Duodenal mucosa (tissue), 2 donors: ENCODE data around the gene KRTAP12-3.

Source experiments
- H3K27ac ChIP-seq: one replicate; pipeline ENCODE4 v1.7.0; 2013; ENCODE audit warnings: low read depth, low read length
- H3K27me3 ChIP-seq, 2 donors: one replicate each; pipeline ENCODE4 v1.7.0; 2013; ENCODE audit warnings: low read length in 2 of 2, control low read depth in 1 of 2; ENCODE audit not compliant: insufficient read depth in 2 of 2, control insufficient read depth in 1 of 2
- H3K36me3 ChIP-seq, 2 donors: one replicate each; pipeline ENCODE4 v1.7.0; 2013; ENCODE audit warnings: low read length in 2 of 2, control low read depth in 1 of 2; ENCODE audit not compliant: insufficient read depth in 2 of 2, control insufficient read depth in 1 of 2
- H3K4me1 ChIP-seq, 2 donors: one replicate each; pipeline ENCODE4 v1.7.0; 2013; ENCODE audit warnings: low read length in 2 of 2, control low read depth in 1 of 2; ENCODE audit not compliant: insufficient read depth in 2 of 2, control insufficient read depth in 1 of 2
- H3K4me3 ChIP-seq, 2 donors: one replicate each; pipeline ENCODE4 v1.7.0; 2013; ENCODE audit warnings: low read length in 2 of 2, low read depth in 1 of 2
- H3K9ac ChIP-seq, 2 donors: one replicate each; pipeline ENCODE4 v1.7.0; 2013; ENCODE audit warnings: low read length in 2 of 2, low read depth in 1 of 2
- H3K9me3 ChIP-seq, 2 donors: one replicate each; pipeline ENCODE4 v1.7.0; 2013; ENCODE audit warnings: low read length in 2 of 2, control low read depth in 1 of 2; ENCODE audit not compliant: control insufficient read depth in 1 of 2

Gene KRTAP12-3

DNA sequence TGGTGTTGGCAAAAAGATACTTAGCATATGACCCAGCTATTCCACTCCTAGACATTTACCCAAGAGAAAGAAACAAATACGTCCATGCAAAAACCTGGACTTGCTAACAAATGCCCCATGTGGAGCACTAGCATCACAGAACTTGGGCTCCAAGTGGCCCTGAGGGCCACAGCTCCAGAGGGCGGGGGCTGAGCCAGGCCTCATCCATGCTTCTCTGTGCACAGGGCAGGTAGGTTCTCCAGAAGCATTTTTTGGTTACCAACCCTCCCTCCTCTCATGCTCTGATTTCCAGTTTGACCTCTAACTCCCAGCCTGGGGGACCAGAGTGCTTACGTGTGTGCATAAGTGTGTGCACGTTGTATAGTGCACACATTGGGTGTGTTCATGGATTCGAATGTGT is 7.0 kb downstream of the KRTAP12-3 start:
- Histone ChIP-seq H3K27ac (no peak overlapping the region), H3K27me3 (peaks cover 0 to 3% of the 10 kb centered on the region in 2 donors), H3K4me3 (no peak overlapping the region), H3K9me3 (no peaks in the 10 kb centered on the region), H3K9ac (no peak overlapping the region), H3K36me3 (no peaks in the 10 kb centered on the region), H3K4me1 (no peaks in the 10 kb centered on the region)

- Histone ChIP-seq H3K27me3 (peaks cover 0 to 3% of the 10 kb centered on the region in 2 donors), H3K4me1 (no peaks in the 10 kb centered on the region), H3K9ac (no peak within 1 kb of the TSS), H3K4me3 (no peak within 1 kb of the TSS), H3K9me3 (peaks cover 0 to 5% of the 10 kb centered on the region in 2 donors), H3K36me3 (no peaks in the 10 kb centered on the region), H3K27ac (no peak within 1 kb of the TSS)
Measured at GRCh38 chr21:44666401-44667320, 8.9 kb downstream of the KRTAP12-3 start, which contains the start of gene KRTAP12-2. TSS of gene KRTAP12-2 (minus strand) at chr21:44666927. CDS start at chr21:44666886, 41 bp downstream.

DNA sequence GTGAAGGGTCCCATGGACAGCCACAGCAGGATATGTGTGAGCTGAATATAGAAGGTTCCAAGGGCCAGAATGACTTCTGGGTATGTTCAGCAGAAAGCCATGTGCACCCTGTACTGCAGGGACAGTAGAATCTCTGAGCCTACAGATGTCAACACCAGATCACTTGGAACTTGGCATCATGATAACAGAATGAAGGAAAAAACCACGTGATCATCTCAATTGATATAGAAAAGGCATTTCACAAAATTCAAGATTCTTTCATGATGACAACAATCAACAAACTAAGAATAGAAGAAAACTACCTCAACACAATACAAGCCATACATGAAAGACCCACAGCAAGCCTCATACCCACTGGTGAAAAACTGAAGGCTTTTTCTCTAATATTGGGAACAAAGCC is 9.9 kb downstream of the KRTAP12-3 start:
- Histone ChIP-seq H3K9me3 (peaks cover 1 to 11% of the 10 kb centered on the region in 2 donors), H3K4me1 (no peaks in the 10 kb centered on the region), H3K4me3 (no peak overlapping the region), H3K36me3 (no peaks in the 10 kb centered on the region), H3K9ac (no peak overlapping the region), H3K27ac (no peak overlapping the region), H3K27me3 (peaks cover 0 to 3% of the 10 kb centered on the region in 2 donors)

DNA sequence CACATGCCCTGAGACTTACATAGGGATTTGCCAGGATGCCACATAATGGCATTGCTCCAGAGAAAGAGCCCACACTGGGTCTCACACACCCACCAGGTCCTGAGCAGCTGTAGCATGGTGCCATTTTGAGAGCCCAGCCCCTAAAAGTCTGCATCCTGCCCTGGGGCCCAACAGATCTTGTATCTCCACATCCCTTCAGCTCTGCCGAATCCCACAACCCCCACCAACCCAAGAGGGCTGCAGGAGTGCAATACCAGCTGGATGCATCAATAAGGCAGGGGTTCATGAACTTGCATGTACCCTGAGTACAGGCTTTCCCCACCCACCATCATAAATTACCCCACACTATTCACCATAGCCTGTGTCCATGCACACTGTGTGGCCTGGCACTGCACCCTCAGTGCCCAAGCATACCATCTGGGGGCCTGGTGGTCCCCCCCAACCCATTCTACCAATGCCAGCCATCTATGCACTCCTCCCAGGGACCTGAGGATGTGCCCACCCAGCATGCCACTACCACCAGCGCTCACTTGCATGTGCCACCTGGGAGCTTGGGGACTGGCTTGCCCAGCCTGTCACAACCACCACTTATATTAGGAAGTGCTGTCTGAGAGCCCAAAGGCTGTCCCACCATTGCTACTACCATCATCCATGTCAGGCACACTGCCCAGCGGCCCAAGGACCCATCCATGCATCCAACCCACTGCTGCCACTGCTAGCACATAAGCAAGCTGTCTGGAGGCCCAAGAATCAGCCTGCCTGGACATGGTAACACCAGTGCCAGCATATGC is 13.1 kb downstream of the KRTAP12-3 start:
- peaks cover 6 to 18% of the 10 kb centered on the region in 2 donors for H3K9me3 ChIP-seq
- H3K9ac ChIP-seq, result no peak overlapping the region
- H3K4me1 ChIP-seq, result no peaks in the 10 kb centered on the region
- no peaks in the 10 kb centered on the region for H3K36me3 ChIP-seq
- no peak overlapping the region for H3K4me3 ChIP-seq
- H3K27ac ChIP-seq, result no peak overlapping the region
- peaks cover 0 to 3% of the 10 kb centered on the region in 2 donors for H3K27me3 ChIP-seq

GRCh38 chr21:44671911-44672310 is 14.2 kb downstream of the KRTAP12-3 start:
- Histone ChIP-seq H3K4me3 (no peak overlapping the region), H3K4me1 (no peaks in the 10 kb centered on the region), H3K9ac (no peak overlapping the region), H3K9me3 (peaks cover 6 to 18% of the 10 kb centered on the region in 2 donors), H3K36me3 (no peaks in the 10 kb centered on the region), H3K27ac (no peak overlapping the region), H3K27me3 (peaks cover 0 to 3% of the 10 kb centered on the region in 2 donors)

- Histone ChIP-seq H3K27me3 (peaks cover 0 to 3% of the 10 kb centered on the region in 2 donors), H3K36me3 (no peaks in the 10 kb centered on the region), H3K4me1 (no peaks in the 10 kb centered on the region), H3K27ac (no peak overlapping the region), H3K9ac (no peak overlapping the region), H3K9me3 (peaks cover 3 to 5% of the 10 kb centered on the region in 2 donors), H3K4me3 (no peak overlapping the region)
Measured at GRCh38 chr21:44677881-44678280, 20.1 kb downstream of the KRTAP12-3 start.

- peaks cover 0 to 3% of the 10 kb centered on the region in 2 donors for H3K27me3 ChIP-seq
- no peak overlapping the region for H3K4me3 ChIP-seq
- H3K9ac ChIP-seq, result no peak overlapping the region
- no peaks in the 10 kb centered on the region for H3K36me3 ChIP-seq
- H3K9me3 ChIP-seq, result no peaks in the 10 kb centered on the region
- no peak overlapping the region for H3K27ac ChIP-seq
- no peaks in the 10 kb centered on the region for H3K4me1 ChIP-seq
Measured at GRCh38 chr21:44681152-44681551, 23.4 kb downstream of the KRTAP12-3 start.

DNA sequence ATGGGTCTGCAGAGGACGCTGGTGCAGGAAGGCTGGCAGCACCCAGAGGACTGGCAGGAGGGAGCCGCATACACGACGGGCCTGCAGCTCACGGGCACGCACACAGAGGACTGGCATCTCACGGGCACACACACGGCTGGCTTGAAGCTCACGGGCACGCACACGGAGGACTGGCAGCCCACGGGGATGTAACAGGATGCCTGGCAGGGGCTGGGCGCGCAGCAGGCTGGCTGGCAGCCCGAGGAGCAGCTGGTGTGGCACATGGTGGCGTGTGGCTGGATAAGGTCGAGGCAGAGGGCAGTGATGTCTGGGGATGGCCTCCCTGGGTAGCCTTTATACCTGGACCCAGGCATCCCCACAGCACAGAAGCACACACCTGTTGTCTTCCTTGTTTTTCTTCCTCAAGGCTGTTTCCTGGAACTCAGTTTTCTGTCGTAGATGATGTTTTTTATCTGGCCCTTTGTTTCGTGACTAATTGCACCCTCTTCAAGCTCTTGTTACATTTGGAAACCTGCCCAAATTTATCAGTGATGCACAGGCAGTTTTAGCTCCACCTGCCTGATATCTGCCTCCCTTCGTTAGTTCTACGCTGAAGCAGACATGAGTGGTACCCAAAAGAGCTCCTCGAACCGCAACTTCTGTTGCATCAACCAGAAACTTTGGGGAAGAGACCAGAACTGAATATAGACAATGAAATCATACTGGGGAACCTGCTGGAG is 24.3 kb downstream of the KRTAP12-3 start, which contains the start of gene KRTAP12-1:
KRTAP12-1 (minus strand) TSS at position 303 of the 719 bp plus-strand sequence; CDS start at position 263, 40 bp downstream.
- Histone ChIP-seq H3K27ac (no peak within 1 kb of the TSS), H3K9ac (no peak within 1 kb of the TSS), H3K36me3 (no peaks in the 10 kb centered on the region), H3K4me3 (no peak within 1 kb of the TSS), H3K4me1 (no peaks in the 10 kb centered on the region), H3K27me3 (peaks cover 3 to 6% of the 10 kb centered on the region in 2 donors), H3K9me3 (no peaks in the 10 kb centered on the region)

- Histone ChIP-seq H3K9ac (no peak overlapping the region), H3K27me3 (peaks cover 7 to 12% of the 10 kb centered on the region in 2 donors), H3K4me1 (no peaks in the 10 kb centered on the region), H3K36me3 (no peaks in the 10 kb centered on the region), H3K27ac (no peak overlapping the region), H3K9me3 (no peaks in the 10 kb centered on the region), H3K4me3 (no peak overlapping the region)
Measured at GRCh38 chr21:44682580-44683151, 24.9 kb downstream of the KRTAP12-3 start.
